Measurements from ENCODE around the gene TMEFF2. TPM values are rescaled to one million over a fixed set of nuclear protein-coding genes. Genes with fewer than 3 reads are reported as not detected.

TMEFF2 gene
- total and polyA plus RNA-seq, 2 donors from 2014 or later: not detected

- intact Hi-C loops (cut with DNase I): no loop called here
- TF ChIP-seq CTCF (IDR thresholded peaks at IDR 0.05; ENCODE audit: borderline replicate concordance, extremely low read depth, insufficient read depth): no peak
- H3K4me1 ChIP-seq (ENCODE audit: control insufficient read depth in 2 of 3, insufficient read depth in 2 of 3, low read depth in 1 of 3, low read length in 3 of 3): no peaks in the 10 kb centered on the region
- H3K9me3 ChIP-seq (ENCODE audit: control insufficient read depth in 2 of 3, insufficient read depth in 1 of 3, low read length in 3 of 3): no peaks in the 10 kb centered on the region
- FAIRE-seq (no peak), DNase-seq (no peak)
- no peaks in the 10 kb centered on the region for H3K36me3 ChIP-seq (ENCODE audit: control insufficient read depth in 2 of 3, insufficient read depth in 3 of 3, low read length in 3 of 3)
- no peak overlapping the region for H3K4me3 ChIP-seq (ENCODE audit: low read length in 3 of 3)
- no peak overlapping the region for H3K9ac ChIP-seq (ENCODE audit: low read length in 3 of 3)
- no peak overlapping the region for H3K27ac ChIP-seq (ENCODE audit: low read depth in 2 of 2, low read length in 2 of 2)
- no peaks in the 10 kb centered on the region for H3K27me3 ChIP-seq (ENCODE audit: control insufficient read depth, insufficient read depth, low read length)
These were observed 147.2 kb downstream of the TMEFF2 start for GRCh38 chr2:192047315-192048107.

GRCh38 chr2:192044496-192044895 lies 150.2 kb downstream of the TMEFF2 start:
- H3K27ac ChIP-seq (ENCODE audit: low read depth in 2 of 2, low read length in 2 of 2): no peak overlapping the region
- intact Hi-C loops (cut with DNase I): no loop called here
- no peak for DNase-seq
- H3K9me3 ChIP-seq (ENCODE audit: control insufficient read depth in 2 of 3, insufficient read depth in 1 of 3, low read length in 3 of 3): no peaks in the 10 kb centered on the region
- no peaks in the 10 kb centered on the region for H3K4me1 ChIP-seq (ENCODE audit: control insufficient read depth in 2 of 3, insufficient read depth in 2 of 3, low read depth in 1 of 3, low read length in 3 of 3)
- no peak overlapping the region for H3K4me3 ChIP-seq (ENCODE audit: low read length in 3 of 3)
- no peaks in the 10 kb centered on the region for H3K27me3 ChIP-seq (ENCODE audit: control insufficient read depth, insufficient read depth, low read length)
- FAIRE-seq: no peak
- H3K9ac ChIP-seq (ENCODE audit: low read length in 3 of 3): no peak overlapping the region
- H3K36me3 ChIP-seq (ENCODE audit: control insufficient read depth in 2 of 3, insufficient read depth in 3 of 3, low read length in 3 of 3): no peaks in the 10 kb centered on the region
- no peak for TF ChIP-seq CTCF (IDR thresholded peaks at IDR 0.05; ENCODE audit: borderline replicate concordance, extremely low read depth, insufficient read depth)

- no peak for TF ChIP-seq CTCF (IDR thresholded peaks at IDR 0.05; ENCODE audit: borderline replicate concordance, extremely low read depth, insufficient read depth)
- no peaks in the 10 kb centered on the region for H3K27me3 ChIP-seq (ENCODE audit: control insufficient read depth, insufficient read depth, low read length)
- intact Hi-C loops (cut with DNase I): no loop called here
- H3K36me3 ChIP-seq (ENCODE audit: control insufficient read depth in 2 of 3, insufficient read depth in 3 of 3, low read length in 3 of 3): no peaks in the 10 kb centered on the region
- no peaks in the 10 kb centered on the region for H3K9me3 ChIP-seq (ENCODE audit: control insufficient read depth in 2 of 3, insufficient read depth in 1 of 3, low read length in 3 of 3)
- DNase-seq: peak in 1 of 5 donors; percentile 54
- no peaks in the 10 kb centered on the region for H3K4me1 ChIP-seq (ENCODE audit: control insufficient read depth in 2 of 3, insufficient read depth in 2 of 3, low read depth in 1 of 3, low read length in 3 of 3)
- no peak overlapping the region for H3K4me3 ChIP-seq (ENCODE audit: low read length in 3 of 3)
- H3K9ac ChIP-seq (ENCODE audit: low read length in 3 of 3): no peak overlapping the region
- H3K27ac ChIP-seq (ENCODE audit: low read depth in 2 of 2, low read length in 2 of 2): no peak overlapping the region
- FAIRE-seq: no peak
These were observed 151.4 kb downstream of the TMEFF2 start for GRCh38 chr2:192043216-192043870.
